Type B pancreatic cell (in vitro differentiated cells): Measurements from ENCODE around the gene SCN3A. TPM values are rescaled to one million over a fixed set of nuclear protein-coding genes. Genes with fewer than 3 reads are reported as not detected.

Experiments
- DNase-seq: peaks from one replicate; pipeline ENCODE4 v3.0.0; 2021; ENCODE audit warnings: mixed read lengths; ENCODE audit not compliant: unreplicated experiment; ENCODE audit errors: extremely low spot score
- H3K27ac Mint-ChIP-seq: 2 replicates; pipeline ENCODE4 v1.8.0; 2021; ENCODE audit warnings: mild to moderate bottlenecking, mixed read lengths
- H3K27me3 Mint-ChIP-seq: 2 replicates; pipeline ENCODE4 v1.8.0; 2021; ENCODE audit warnings: mixed read lengths
- H3K36me3 Mint-ChIP-seq: 2 replicates; pipeline ENCODE4 v1.8.0; 2021; ENCODE audit warnings: mixed read lengths
- H3K4me1 Mint-ChIP-seq: one replicate; pipeline ENCODE4 v1.8.0; 2021; ENCODE audit warnings: mixed read lengths; ENCODE audit not compliant: unreplicated experiment
- H3K4me3 Mint-ChIP-seq: 2 replicates; pipeline ENCODE4 v1.8.0; 2021; ENCODE audit warnings: mild to moderate bottlenecking, mixed read lengths
- H3K9me3 Mint-ChIP-seq: 2 replicates; pipeline ENCODE4 v1.8.0; 2021; ENCODE audit warnings: mixed read lengths
- CTCF ChIP-seq: fragments of 200-600 bp; sonication (generic); conservative IDR thresholded peaks from 2 replicates; pipeline ENCODE4 v1.5.0; 2021; ENCODE audit warnings: antibody characterized with exemption, mild to moderate bottlenecking
- total RNA-seq: library from RNA; stranded (reverse); gene quantifications from 2 replicates; pipeline ENCODE4 v1.2.1, GENCODE V29; 2021; ENCODE audit warnings: low replicate concordance

SCN3A gene
- total RNA-seq, 1 donor from 2014 or later, result 2.8 TPM

- no peak overlapping the region for H3K4me3 Mint-ChIP-seq
- H3K36me3 Mint-ChIP-seq, result no peaks in the 10 kb centered on the region
- TF ChIP-seq CTCF, result no peak
- no peaks in the 10 kb centered on the region for H3K4me1 Mint-ChIP-seq
- H3K9me3 Mint-ChIP-seq, result no peaks in the 10 kb centered on the region
- no peaks in the 10 kb centered on the region for H3K27me3 Mint-ChIP-seq
- DNase-seq, result no peak
- H3K27ac Mint-ChIP-seq, result no peak overlapping the region
Measured at GRCh38 chr2:165191096-165191728, 12.6 kb downstream of the SCN3A start.

- Mint-ChIP-seq H3K9me3 (no peaks in the 10 kb centered on the region), H3K36me3 (no peaks in the 10 kb centered on the region), H3K4me3 (no peak overlapping the region), H3K4me1 (no peaks in the 10 kb centered on the region), H3K27me3 (no peaks in the 10 kb centered on the region), H3K27ac (no peak overlapping the region)
- TF ChIP-seq CTCF, result no peak
- DNase-seq, result no peak
Measured at GRCh38 chr2:165185633-165186032, 18.2 kb downstream of the SCN3A start.

- Mint-ChIP-seq H3K27ac (no peak overlapping the region), H3K36me3 (no peaks in the 10 kb centered on the region), H3K4me1 (no peaks in the 10 kb centered on the region), H3K4me3 (no peak overlapping the region), H3K9me3 (no peaks in the 10 kb centered on the region), H3K27me3 (no peaks in the 10 kb centered on the region)
- no peak for TF ChIP-seq CTCF
- DNase-seq, result no peak
Measured at GRCh38 chr2:165182029-165182428, 21.8 kb downstream of the SCN3A start.

- DNase-seq, result no peak
- no peak overlapping the region for H3K27ac Mint-ChIP-seq
- H3K36me3 Mint-ChIP-seq, result no peaks in the 10 kb centered on the region
- no peak for TF ChIP-seq CTCF
- no peak overlapping the region for H3K4me3 Mint-ChIP-seq
- H3K4me1 Mint-ChIP-seq, result no peaks in the 10 kb centered on the region
- H3K9me3 Mint-ChIP-seq, result no peaks in the 10 kb centered on the region
- H3K27me3 Mint-ChIP-seq, result no peaks in the 10 kb centered on the region
Measured at GRCh38 chr2:165176780-165177179, 27.1 kb downstream of the SCN3A start.

GRCh38 chr2:165173215-165173614, 30.6 kb downstream of the SCN3A start:
- Mint-ChIP-seq H3K4me1 (no peaks in the 10 kb centered on the region), H3K9me3 (no peaks in the 10 kb centered on the region), H3K27me3 (no peaks in the 10 kb centered on the region), H3K27ac (no peak overlapping the region), H3K4me3 (no peak overlapping the region), H3K36me3 (no peaks in the 10 kb centered on the region)
- no peak for TF ChIP-seq CTCF
- no peak for DNase-seq

- no peaks in the 10 kb centered on the region for H3K4me1 Mint-ChIP-seq
- H3K27me3 Mint-ChIP-seq, result no peaks in the 10 kb centered on the region
- no peaks in the 10 kb centered on the region for H3K9me3 Mint-ChIP-seq
- H3K36me3 Mint-ChIP-seq, result no peaks in the 10 kb centered on the region
- H3K4me3 Mint-ChIP-seq, result no peak overlapping the region
- H3K27ac Mint-ChIP-seq, result no peak overlapping the region
- no peak for TF ChIP-seq CTCF
- DNase-seq, result no peak
Measured at GRCh38 chr2:165164201-165164600, 39.6 kb downstream of the SCN3A start.
